Mammary epithelial cell (primary cell): ENCODE data around the gene DCDC2C.

Source experiments
- EZH2 ChIP-seq: IDR thresholded peaks from 2 replicates; pipeline ENCODE4 v1.6.1; 2012; ENCODE audit warnings: low read length, inconsistent platforms, borderline replicate concordance
- TF ChIP-seq, protein P1 (sequence below), 2 donors: IDR thresholded peaks in 1 of 2; conservative IDR thresholded peaks in 1 of 2; 2 replicates each; pipeline ENCODE4 v1.5.1; 2011 to 2012; ENCODE audit warnings: inconsistent platforms in 2 of 2, low read length in 2 of 2, mild to moderate bottlenecking in 2 of 2, control low read depth in 1 of 2, low read depth in 1 of 2; ENCODE audit not compliant: insufficient read depth in 1 of 2; ENCODE audit errors: extremely low read depth in 1 of 2

DNA sequence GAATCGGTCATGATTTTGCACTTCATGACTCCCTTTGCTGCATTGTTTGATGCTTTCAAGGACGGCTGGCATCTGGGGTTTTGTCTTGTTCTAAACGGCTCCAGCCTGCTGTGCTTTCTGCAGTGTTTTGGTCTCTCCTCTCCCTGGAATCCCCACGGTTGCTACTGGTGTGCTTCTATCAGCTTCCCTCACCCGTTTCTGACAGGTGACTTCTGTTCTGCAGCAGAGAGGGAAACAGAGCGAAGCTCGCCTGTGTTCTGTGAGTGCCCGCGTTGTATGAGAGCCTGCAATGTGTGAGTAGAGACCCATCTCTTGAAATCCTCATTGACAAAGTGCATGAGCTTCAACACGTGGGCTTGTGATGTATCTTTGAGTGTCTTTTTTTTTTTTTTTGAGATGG is 102.8 kb downstream of the DCDC2C start:
- TF ChIP-seq EZH2, result no peak
- TF ChIP-seq, protein P1, sequence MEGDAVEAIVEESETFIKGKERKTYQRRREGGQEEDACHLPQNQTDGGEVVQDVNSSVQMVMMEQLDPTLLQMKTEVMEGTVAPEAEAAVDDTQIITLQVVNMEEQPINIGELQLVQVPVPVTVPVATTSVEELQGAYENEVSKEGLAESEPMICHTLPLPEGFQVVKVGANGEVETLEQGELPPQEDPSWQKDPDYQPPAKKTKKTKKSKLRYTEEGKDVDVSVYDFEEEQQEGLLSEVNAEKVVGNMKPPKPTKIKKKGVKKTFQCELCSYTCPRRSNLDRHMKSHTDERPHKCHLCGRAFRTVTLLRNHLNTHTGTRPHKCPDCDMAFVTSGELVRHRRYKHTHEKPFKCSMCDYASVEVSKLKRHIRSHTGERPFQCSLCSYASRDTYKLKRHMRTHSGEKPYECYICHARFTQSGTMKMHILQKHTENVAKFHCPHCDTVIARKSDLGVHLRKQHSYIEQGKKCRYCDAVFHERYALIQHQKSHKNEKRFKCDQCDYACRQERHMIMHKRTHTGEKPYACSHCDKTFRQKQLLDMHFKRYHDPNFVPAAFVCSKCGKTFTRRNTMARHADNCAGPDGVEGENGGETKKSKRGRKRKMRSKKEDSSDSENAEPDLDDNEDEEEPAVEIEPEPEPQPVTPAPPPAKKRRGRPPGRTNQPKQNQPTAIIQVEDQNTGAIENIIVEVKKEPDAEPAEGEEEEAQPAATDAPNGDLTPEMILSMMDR (conservative IDR thresholded peaks at IDR 0.05 in 1 of 2, IDR thresholded peaks at IDR 0.05 in 1 of 2; ENCODE audit: extremely low read depth in 1 of 2, insufficient read depth in 1 of 2, low read depth in 1 of 2, low read length in 2 of 2), result no peak
